Transverse colon (tissue), 4 donors: Measurements from ENCODE around the gene AVPR1B. TPM values are rescaled to one million over a fixed set of nuclear protein-coding genes. Genes with fewer than 3 reads are reported as not detected.

Experiments
- DNase-seq: peaks from one replicate; pipeline ENCODE4 v3.0.0-alpha.2; 2019
- H3K27ac ChIP-seq, 4 donors: fragments of 200-600 bp; sonication (generic); 2 replicates each; pipeline ENCODE4 v1.5.1; 2016 to 2018; ENCODE audit warnings: inconsistent platforms in 4 of 4
- H3K27me3 ChIP-seq: fragments of 200-600 bp; sonication (generic); 2 replicates; pipeline ENCODE4 v1.5.1; 2017; ENCODE audit warnings: inconsistent platforms
- H3K36me3 ChIP-seq, 4 donors: fragments of 200-600 bp; sonication (generic); 2 replicates each; pipeline ENCODE4 v1.5.1; 2017 to 2019; ENCODE audit warnings: inconsistent platforms in 4 of 4
- H3K4me1 ChIP-seq, 4 donors: fragments of 200-600 bp; sonication (generic); 2 replicates each; pipeline ENCODE4 v1.5.1; 2017 to 2020; ENCODE audit warnings: inconsistent platforms in 4 of 4
- H3K4me3 ChIP-seq, 4 donors: fragments of 200-600 bp; sonication (generic); 1 replicate in 1 of 4; 2 replicates in 3 of 4; pipeline versions ENCODE4 v1.5.1 to v1.6.1; 2017 to 2019; ENCODE audit warnings: inconsistent platforms in 4 of 4
- H3K9me3 ChIP-seq, 2 donors: fragments of 200-600 bp; sonication (generic); 2 replicates each; pipeline ENCODE4 v1.5.1; 2017 to 2019; ENCODE audit warnings: inconsistent platforms in 2 of 2
- EP300 ChIP-seq: sonication (generic); formaldehyde crosslinking; IDR thresholded peaks from one replicate; pipeline ENCODE4 v1.6.1; 2017; ENCODE audit warnings: antibody characterized with exemption, low read depth
- POLR2A ChIP-seq: fragments of 450-650 bp; IDR thresholded peaks from one replicate; pipeline ENCODE4 v1.6.1; 2016; ENCODE audit warnings: antibody characterized with exemption, mild to moderate bottlenecking, moderate library complexity
- POLR2AphosphoS5 ChIP-seq, 3 donors: sonication (generic); formaldehyde crosslinking; IDR thresholded peaks; one replicate each; pipeline ENCODE4 v1.6.1; 2016; ENCODE audit warnings: antibody characterized with exemption in 3 of 3
- WGBS, 2 donors: methylation state at CpG; one replicate each; pipeline ENCODE4 v1.1.5; 2018; ENCODE audit warnings: low coverage in 1 of 2; 5-methylcytosine and 5-hydroxymethylcytosine counted together
- in situ Hi-C, 4 donors: fragments of 200-750 bp; cut with MboI; loops; one replicate each; pipeline versions ENCODE4 v1.15.0 to v1.15.1; 2017; ENCODE audit warnings: low sequenced_read_pairs in 3 of 4, low pct_ligation_motif_present in 1 of 4, low pct_unique_long_range_greater_than_20kb in 1 of 4
- intact Hi-C: fragments of 100-400 bp; cut with DNase I; formaldehyde crosslinking; loops from one replicate; pipeline ENCODE4 v1.15.1; 2023; ENCODE audit warnings: low total_unique reads
- total RNA-seq, 4 donors: library from RNA; depleted of rRNA; stranded (reverse); fragments of >200 nt; gene quantifications; one replicate each; pipeline ENCODE4 v1.1.0, GENCODE V29; 2016
- TF ChIP-seq, protein P1 (sequence below), 5 experiments: fragments of 200-600 bp in 3 of 5; fragments of 450-650 bp in 2 of 5; sonication (generic) in 3 of 5; IDR thresholded peaks; 1 replicate in 2 of 5; 2 replicates in 3 of 5; pipeline ENCODE4 v1.5.1; 2016 to 2017; ENCODE audit warnings: antibody characterized with exemption in 5 of 5, inconsistent platforms in 3 of 5, mild to moderate bottlenecking in 2 of 5, moderate library complexity in 1 of 5

Gene AVPR1B
- total RNA-seq, 4 donors from 2014 or later, result 0.96 to 14.1 (median 1.6) TPM; not detected in 1

DNA sequence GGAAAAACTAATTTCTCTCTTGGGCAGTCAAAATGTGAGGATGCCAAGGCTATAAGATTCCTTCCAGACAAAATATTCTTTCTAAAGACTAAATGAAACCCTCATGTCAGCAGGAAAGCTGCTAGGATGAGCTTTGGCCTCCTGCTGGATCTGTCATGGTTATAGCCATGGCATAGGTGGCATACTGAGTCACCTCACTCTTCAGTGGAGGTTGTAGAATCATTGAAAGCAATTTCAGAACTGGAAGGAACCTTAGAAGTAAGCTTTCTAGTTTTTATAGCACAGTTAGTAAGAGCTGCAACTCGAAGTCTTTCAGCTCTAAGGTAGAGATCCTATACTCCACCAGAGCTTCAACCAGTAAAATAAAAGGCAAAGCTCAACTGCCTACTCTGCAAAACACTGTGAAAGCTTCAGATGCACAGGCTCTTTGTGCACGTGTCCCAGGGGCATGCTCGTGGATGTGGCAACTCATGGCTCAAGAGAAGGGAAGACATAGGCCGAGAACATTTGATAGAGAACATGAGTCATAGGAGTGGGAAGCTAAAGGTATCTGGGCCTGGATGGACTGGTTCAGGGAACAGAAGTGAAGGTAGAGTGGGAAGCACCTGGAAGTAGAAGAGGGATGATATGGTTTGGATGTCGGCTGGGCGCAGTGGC, 5.8 kb downstream of the AVPR1B start:
- in situ Hi-C loops, result loop anchor here (25.0 kb wide), 2 partner anchors 124 to 324 kb away; partner anchors contain the start of gene RAB29 (in 4 of the 4)
- no peak overlapping the region for H3K4me3 ChIP-seq
- no peak for DNase-seq
- H3K36me3 ChIP-seq, result no peaks in the 10 kb centered on the region
- intact Hi-C loops, result no loop called here
- WGBS, 2 donors, result 78 to 94% methylated on average over 5 to 6 of the region's 6 CpGs
- H3K27ac ChIP-seq, result no peak overlapping the region
- TF ChIP-seq POLR2AphosphoS5 (IDR thresholded peaks at IDR 0.05) (no peak), EP300 (no peak), POLR2A (no peak)
- TF ChIP-seq, protein P1, sequence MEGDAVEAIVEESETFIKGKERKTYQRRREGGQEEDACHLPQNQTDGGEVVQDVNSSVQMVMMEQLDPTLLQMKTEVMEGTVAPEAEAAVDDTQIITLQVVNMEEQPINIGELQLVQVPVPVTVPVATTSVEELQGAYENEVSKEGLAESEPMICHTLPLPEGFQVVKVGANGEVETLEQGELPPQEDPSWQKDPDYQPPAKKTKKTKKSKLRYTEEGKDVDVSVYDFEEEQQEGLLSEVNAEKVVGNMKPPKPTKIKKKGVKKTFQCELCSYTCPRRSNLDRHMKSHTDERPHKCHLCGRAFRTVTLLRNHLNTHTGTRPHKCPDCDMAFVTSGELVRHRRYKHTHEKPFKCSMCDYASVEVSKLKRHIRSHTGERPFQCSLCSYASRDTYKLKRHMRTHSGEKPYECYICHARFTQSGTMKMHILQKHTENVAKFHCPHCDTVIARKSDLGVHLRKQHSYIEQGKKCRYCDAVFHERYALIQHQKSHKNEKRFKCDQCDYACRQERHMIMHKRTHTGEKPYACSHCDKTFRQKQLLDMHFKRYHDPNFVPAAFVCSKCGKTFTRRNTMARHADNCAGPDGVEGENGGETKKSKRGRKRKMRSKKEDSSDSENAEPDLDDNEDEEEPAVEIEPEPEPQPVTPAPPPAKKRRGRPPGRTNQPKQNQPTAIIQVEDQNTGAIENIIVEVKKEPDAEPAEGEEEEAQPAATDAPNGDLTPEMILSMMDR (IDR thresholded peaks at IDR 0.05), result no peak
- peaks cover 0 to 6% (median 1%) of the 10 kb centered on the region in 4 donors for H3K4me1 ChIP-seq
- no peaks in the 10 kb centered on the region for H3K9me3 ChIP-seq
- H3K27me3 ChIP-seq, result no peaks in the 10 kb centered on the region

DNA sequence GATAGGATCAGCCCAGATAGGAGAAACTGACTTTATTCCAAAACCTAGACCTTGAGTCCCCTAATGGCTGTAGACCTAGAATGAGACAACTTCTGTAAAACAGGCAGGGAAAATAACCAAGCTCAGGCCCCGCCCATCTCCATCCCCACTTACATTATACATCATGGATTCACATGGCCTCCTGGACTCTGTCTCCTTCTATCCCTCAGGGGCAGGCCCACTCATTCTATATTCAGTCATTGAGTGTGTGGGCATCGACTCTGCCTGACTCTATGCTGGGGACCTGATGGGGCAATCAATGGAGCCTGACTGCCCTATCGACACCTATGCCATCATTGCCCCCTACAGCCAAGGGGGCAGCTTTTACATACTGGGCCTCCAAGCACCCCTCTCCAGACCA, 6.4 kb downstream of the AVPR1B start:
- H3K27me3 ChIP-seq, result no peaks in the 10 kb centered on the region
- in situ Hi-C loops (loop anchor here (25.0 kb wide), 2 partner anchors 124 to 324 kb away; partner anchors contain the start of gene RAB29 (in 4 of the 4)), intact Hi-C loops (no loop called here)
- H3K27ac ChIP-seq, result no peak overlapping the region
- no peaks in the 10 kb centered on the region for H3K9me3 ChIP-seq
- H3K4me1 ChIP-seq, result peaks cover 0 to 6% (median 1%) of the 10 kb centered on the region in 4 donors
- TF ChIP-seq, protein P1 (IDR thresholded peaks at IDR 0.05), result no peak
- no peak for TF ChIP-seq EP300
- TF ChIP-seq POLR2A, result no peak
- no peak for TF ChIP-seq POLR2AphosphoS5 (IDR thresholded peaks at IDR 0.05)
- DNase-seq, result no peak
- no peaks in the 10 kb centered on the region for H3K36me3 ChIP-seq
- H3K4me3 ChIP-seq, result no peak overlapping the region
- 89% methylated on average over 3 of the region's 3 CpGs; no CpG with 5 or more reads in 1 of the 2 donors for WGBS, 2 donors

DNA sequence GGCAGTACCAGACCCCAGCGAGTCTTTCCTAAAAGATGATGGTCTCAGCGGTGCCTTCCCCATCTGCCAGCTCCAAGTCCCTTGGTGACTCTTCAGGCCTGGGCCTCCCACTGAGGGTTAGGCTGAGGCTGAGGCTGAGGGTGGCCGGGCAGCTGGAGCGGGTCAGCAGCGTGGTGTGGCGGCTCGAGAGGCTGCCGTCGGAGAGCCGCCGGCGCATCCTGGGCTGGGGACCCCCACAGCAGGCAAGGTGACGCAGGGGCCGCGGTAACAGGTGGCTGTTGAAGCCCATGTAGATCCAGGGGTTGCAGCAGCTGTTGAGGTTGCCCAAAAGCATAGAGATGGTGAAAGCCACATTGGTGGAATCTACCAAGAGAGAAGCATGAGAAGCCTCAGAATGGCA, 7.0 kb downstream of the AVPR1B start:
- Histone ChIP-seq H3K4me1 (peaks cover 0 to 6% (median 1%) of the 10 kb centered on the region in 4 donors), H3K36me3 (no peaks in the 10 kb centered on the region), H3K27me3 (no peaks in the 10 kb centered on the region), H3K9me3 (no peaks in the 10 kb centered on the region), H3K4me3 (no peak overlapping the region), H3K27ac (no peak overlapping the region)
- TF ChIP-seq POLR2A (no peak), EP300 (no peak), POLR2AphosphoS5 (IDR thresholded peaks at IDR 0.05) (no peak)
- TF ChIP-seq, protein P1 (IDR thresholded peaks at IDR 0.05), result no peak
- DNase-seq, result no peak
- intact Hi-C loops, result no loop called here
- 96% methylated on average over 15 of the region's 15 CpGs; no CpG with 5 or more reads in 1 of the 2 donors for WGBS, 2 donors
- in situ Hi-C loops, result loop anchor here (25.0 kb wide), 2 partner anchors 123 to 323 kb away; partner anchors contain the start of gene RAB29 (in 4 of the 4)

DNA sequence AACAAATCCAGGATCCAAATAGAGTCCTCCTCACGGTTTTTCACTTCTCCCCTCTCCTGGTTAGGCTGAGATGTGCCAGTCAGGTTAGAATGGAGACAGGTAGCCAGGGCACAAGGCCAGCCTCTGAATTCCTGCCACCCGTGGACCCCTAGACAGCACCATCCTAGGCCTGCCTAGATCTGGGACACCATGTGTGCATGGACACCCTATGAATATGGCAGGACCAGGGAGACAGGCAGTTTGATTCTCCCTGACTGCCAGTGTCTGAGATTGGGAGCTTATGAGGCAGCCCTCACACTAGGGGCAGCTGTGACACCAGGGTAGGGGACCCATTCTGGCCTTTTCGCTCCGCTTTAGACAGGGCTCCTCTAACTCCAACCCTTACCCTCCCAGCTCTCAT, 7.5 kb downstream of the AVPR1B start:
- intact Hi-C loops (loop anchor here (10.0 kb wide), 1 partner anchor 195 kb away; no protein-coding TSS in a partner anchor), in situ Hi-C loops (loop anchor here (5.0 to 25.0 kb wide), 4 partner anchors 75 to 322 kb away; partner anchors contain the start of gene RAB29 (in 4 of the 4))
- H3K4me3 ChIP-seq, result no peak overlapping the region
- no peaks in the 10 kb centered on the region for H3K27me3 ChIP-seq
- no peaks in the 10 kb centered on the region for H3K36me3 ChIP-seq
- no peak for DNase-seq
- peaks cover 0 to 6% (median 1%) of the 10 kb centered on the region in 4 donors for H3K4me1 ChIP-seq
- no peaks in the 10 kb centered on the region for H3K9me3 ChIP-seq
- no peak overlapping the region for H3K27ac ChIP-seq
- TF ChIP-seq, protein P1 (IDR thresholded peaks at IDR 0.05), result no peak
- TF ChIP-seq EP300 (no peak), POLR2A (no peak), POLR2AphosphoS5 (IDR thresholded peaks at IDR 0.05) (no peak)
- WGBS, 2 donors, result 84 to 90% methylated on average over 3 to 4 of the region's 4 CpGs
